IPS DF 6.9 (cell line): ENCODE results near the gene LHFPL4.

ENCODE experiments used
- DNase-seq: peaks from one replicate; pipeline ENCODE4 v3.0.0-alpha.2; 2013; ENCODE audit warnings: low read depth, low spot score
- H3K27ac ChIP-seq: one replicate; pipeline ENCODE4 v1.5.1; 2013; ENCODE audit warnings: low read length, control low read depth
- H3K27me3 ChIP-seq: 2 replicates; pipeline ENCODE4 v1.6.1; 2013; ENCODE audit warnings: mild to moderate bottlenecking, low read length; ENCODE audit not compliant: control insufficient read depth, insufficient read depth
- H3K36me3 ChIP-seq: 2 replicates; pipeline ENCODE4 v1.6.1; 2013; ENCODE audit warnings: low read length; ENCODE audit not compliant: control insufficient read depth, insufficient read depth
- H3K4me1 ChIP-seq: 2 replicates; pipeline ENCODE4 v1.6.1; 2013; ENCODE audit warnings: low read length; ENCODE audit not compliant: control insufficient read depth, insufficient read depth
- H3K4me3 ChIP-seq: 2 replicates; pipeline ENCODE4 v1.5.1; 2013; ENCODE audit warnings: mild to moderate bottlenecking, low read length
- H3K9me3 ChIP-seq: 2 replicates; pipeline ENCODE4 v1.6.1; 2013; ENCODE audit warnings: low read length, inconsistent platforms; ENCODE audit not compliant: control insufficient read depth, insufficient read depth
- WGBS: extraction: QIAGEN DNeasy Blood & Tissue Kit; methylation state at CpG from one replicate; pipeline ENCODE4 v1.1.7; 2013; ENCODE audit warnings: mixed read lengths, missing lambda C conversion rate; ENCODE audit not compliant: insufficient read length, insufficient coverage; 5-methylcytosine and 5-hydroxymethylcytosine counted together

Gene LHFPL4

GRCh38 chr3:9476935-9477334 lies 76.7 kb downstream of the LHFPL4 start:
- WGBS, result no CpG with 5 or more reads among the region's 5 CpGs
- Histone ChIP-seq H3K36me3 (peaks cover 41% of the 10 kb centered on the region), H3K9me3 (no peaks in the 10 kb centered on the region), H3K27me3 (no peaks in the 10 kb centered on the region), H3K27ac (no peak overlapping the region), H3K4me1 (no peaks in the 10 kb centered on the region), H3K4me3 (no peak overlapping the region)
- no peak for DNase-seq

GRCh38 chr3:9474482-9474881 lies 79.1 kb downstream of the LHFPL4 start:
- H3K27me3 ChIP-seq, result no peaks in the 10 kb centered on the region
- DNase-seq, result no peak
- WGBS, result no CpG with 5 or more reads among the region's 6 CpGs
- no peak overlapping the region for H3K4me3 ChIP-seq
- no peaks in the 10 kb centered on the region for H3K4me1 ChIP-seq
- no peaks in the 10 kb centered on the region for H3K9me3 ChIP-seq
- no peak overlapping the region for H3K27ac ChIP-seq
- H3K36me3 ChIP-seq, result peaks cover 54% of the 10 kb centered on the region

- peaks cover 52% of the 10 kb centered on the region for H3K36me3 ChIP-seq
- no peak for DNase-seq
- no peak overlapping the region for H3K4me3 ChIP-seq
Measured at GRCh38 chr3:9473496-9474065, 80.0 kb downstream of the LHFPL4 start.

GRCh38 chr3:9469986-9470385 lies 83.6 kb downstream of the LHFPL4 start:
- peaks cover 42% of the 10 kb centered on the region for H3K36me3 ChIP-seq
- H3K4me1 ChIP-seq, result no peaks in the 10 kb centered on the region
- no peak overlapping the region for H3K27ac ChIP-seq
- H3K9me3 ChIP-seq, result no peaks in the 10 kb centered on the region
- no CpG with 5 or more reads among the region's 3 CpGs for WGBS
- H3K4me3 ChIP-seq, result no peak overlapping the region
- no peaks in the 10 kb centered on the region for H3K27me3 ChIP-seq
- DNase-seq, result no peak

More at GRCh38 chr3:9473496-9474065, 80.0 kb downstream of the LHFPL4 start:
- H3K27ac ChIP-seq, result no peak overlapping the region
- no peaks in the 10 kb centered on the region for H3K4me1 ChIP-seq
- no peaks in the 10 kb centered on the region for H3K27me3 ChIP-seq
- no peaks in the 10 kb centered on the region for H3K9me3 ChIP-seq

- WGBS, result 100% methylated on average over 2 of the region's 7 CpGs
- Histone ChIP-seq H3K36me3 (peaks cover 36% of the 10 kb centered on the region; the same call in 1 of the 2 replicates), H3K27me3 (no peaks in the 10 kb centered on the region), H3K9me3 (no peaks in the 10 kb centered on the region), H3K4me3 (no peak overlapping the region), H3K27ac (no peak overlapping the region), H3K4me1 (no peaks in the 10 kb centered on the region)
- DNase-seq, result no peak
Measured at GRCh38 chr3:9468460-9468859, 85.2 kb downstream of the LHFPL4 start.

GRCh38 chr3:9467451-9467850 lies 86.2 kb downstream of the LHFPL4 start:
- no peak for DNase-seq
- Histone ChIP-seq H3K36me3 (peaks cover 30% of the 10 kb centered on the region; the same call in 1 of the 2 replicates), H3K4me3 (no peak overlapping the region), H3K4me1 (no peaks in the 10 kb centered on the region), H3K27me3 (no peaks in the 10 kb centered on the region), H3K9me3 (no peaks in the 10 kb centered on the region), H3K27ac (no peak overlapping the region)
- no CpG with 5 or more reads among the region's 3 CpGs for WGBS

GRCh38 chr3:9455596-9456131 lies 98.0 kb downstream of the LHFPL4 start:
- WGBS, result no CpG with 5 or more reads among the region's 1 CpG
- no peaks in the 10 kb centered on the region for H3K27me3 ChIP-seq
- H3K4me1 ChIP-seq, result no peaks in the 10 kb centered on the region
- peaks cover 6% of the 10 kb centered on the region; the same call in 1 of the 2 replicates for H3K36me3 ChIP-seq
- no peak overlapping the region for H3K27ac ChIP-seq
- no peak for DNase-seq
- no peak overlapping the region for H3K4me3 ChIP-seq
- H3K9me3 ChIP-seq, result no peaks in the 10 kb centered on the region

- Histone ChIP-seq H3K4me1 (no peaks in the 10 kb centered on the region), H3K27me3 (no peaks in the 10 kb centered on the region), H3K4me3 (no peak overlapping the region), H3K36me3 (peaks cover 22% of the 10 kb centered on the region), H3K27ac (no peak overlapping the region), H3K9me3 (no peaks in the 10 kb centered on the region)
- DNase-seq, result no peak
- WGBS, result no CpG with 5 or more reads among the region's 2 CpGs
Measured at GRCh38 chr3:9452417-9452816, 101.2 kb downstream of the LHFPL4 start.

GRCh38 chr3:9450991-9451390 lies 102.6 kb downstream of the LHFPL4 start:
- Histone ChIP-seq H3K27ac (no peak overlapping the region), H3K4me3 (no peak overlapping the region), H3K27me3 (no peaks in the 10 kb centered on the region), H3K36me3 (peaks cover 29% of the 10 kb centered on the region), H3K9me3 (no peaks in the 10 kb centered on the region), H3K4me1 (no peaks in the 10 kb centered on the region)
- WGBS, result no CpG with 5 or more reads among the region's 2 CpGs
- no peak for DNase-seq

- no peak overlapping the region for H3K27ac ChIP-seq
- H3K4me3 ChIP-seq, result no peak overlapping the region
- peaks cover 33% of the 10 kb centered on the region for H3K36me3 ChIP-seq
- no peaks in the 10 kb centered on the region for H3K9me3 ChIP-seq
- H3K4me1 ChIP-seq, result no peaks in the 10 kb centered on the region
- no CpG with 5 or more reads among the region's 1 CpG for WGBS
- DNase-seq, result no peak
- no peaks in the 10 kb centered on the region for H3K27me3 ChIP-seq
Measured at GRCh38 chr3:9450126-9450525, 103.5 kb downstream of the LHFPL4 start.

- no peak for DNase-seq
Measured at GRCh38 chr3:9448643-9449042, 105.0 kb downstream of the LHFPL4 start.

More at GRCh38 chr3:9448643-9449042, 105.0 kb downstream of the LHFPL4 start:
- no CpG with 5 or more reads among the region's 1 CpG for WGBS
- H3K4me3 ChIP-seq, result no peak overlapping the region
- no peaks in the 10 kb centered on the region for H3K9me3 ChIP-seq
- no peak overlapping the region for H3K27ac ChIP-seq
- no peaks in the 10 kb centered on the region for H3K4me1 ChIP-seq
- H3K27me3 ChIP-seq, result no peaks in the 10 kb centered on the region
- H3K36me3 ChIP-seq, result peaks cover 36% of the 10 kb centered on the region
